SK-N-SH treated with all-trans-retinoic acid at 6 μM for 48 hours (cell line): ENCODE measurements around the gene EHBP1.

Source experiments
- ATAC-seq: fragments of 200-7000 bp; cut with Tn5 transposase; 3 replicates; pipeline ENCODE4 v1.9.1; 2020; ENCODE audit warnings: mild to moderate bottlenecking, moderate library complexity
- BACH2 ChIP-seq: fragments of 250-450 bp; sonication (Bioruptor Pico); IDR thresholded peaks from 2 replicates; pipeline ENCODE4 v1.9.0; 2021; ENCODE audit warnings: mild to moderate bottlenecking, borderline replicate concordance
- CSDC2 ChIP-seq: fragments of 250-450 bp; sonication (Bioruptor Pico); IDR thresholded peaks from 2 replicates; pipeline ENCODE4 v1.5.0; 2020; ENCODE audit warnings: mild to moderate bottlenecking, moderate library complexity
- ESRRG ChIP-seq: fragments of 250-450 bp; sonication (Bioruptor Pico); IDR thresholded peaks from 2 replicates; pipeline ENCODE4 v1.6.1; 2021; ENCODE audit warnings: mild to moderate bottlenecking
- GLIS3 ChIP-seq: fragments of 250-450 bp; sonication (Bioruptor Pico); IDR thresholded peaks from 2 replicates; pipeline ENCODE4 v1.5.0; 2020; ENCODE audit warnings: mild to moderate bottlenecking, moderate library complexity
- ISL1 ChIP-seq: fragments of 250-450 bp; sonication (Bioruptor Pico); IDR thresholded peaks from 2 replicates; pipeline ENCODE4 v2.1.2; 2022; ENCODE audit warnings: mild to moderate bottlenecking, moderate library complexity
- OSR1 ChIP-seq: fragments of 250-450 bp; sonication (Bioruptor Pico); IDR thresholded peaks from 2 replicates; pipeline ENCODE4 v1.8.0; 2022; ENCODE audit warnings: moderate library complexity, mild to moderate bottlenecking, inconsistent platforms
- RARB ChIP-seq: fragments of 250-450 bp; sonication (Bioruptor Pico); IDR thresholded peaks from 2 replicates; pipeline ENCODE4 v1.8.0; 2021; ENCODE audit warnings: mild to moderate bottlenecking, moderate library complexity
- SNAI2 ChIP-seq: fragments of 250-450 bp; sonication (Bioruptor Pico); IDR thresholded peaks from 2 replicates; pipeline ENCODE4 v1.5.0; 2020; ENCODE audit warnings: mild to moderate bottlenecking, moderate library complexity
- TCF4 ChIP-seq: fragments of 250-450 bp; sonication (Bioruptor Pico); IDR thresholded peaks from 2 replicates; pipeline ENCODE4 v1.8.0; 2021; ENCODE audit warnings: mild to moderate bottlenecking, moderate library complexity, borderline replicate concordance
- ZC3H10 ChIP-seq: fragments of 250-450 bp; sonication (Bioruptor Pico); IDR thresholded peaks from 2 replicates; pipeline ENCODE4 v1.5.1; 2021; ENCODE audit warnings: mild to moderate bottlenecking, moderate library complexity
- ZFP3 ChIP-seq: fragments of 250-450 bp; sonication (Bioruptor Pico); IDR thresholded peaks from 2 replicates; pipeline ENCODE4 v1.5.0; 2020; ENCODE audit warnings: mild to moderate bottlenecking, moderate library complexity
- ZFP30 ChIP-seq: fragments of 450-650 bp; formaldehyde crosslinking; IDR thresholded peaks from 2 replicates; pipeline ENCODE4 v1.5.0; 2022; ENCODE audit warnings: mild to moderate bottlenecking, moderate library complexity
- ZNF565 ChIP-seq: fragments of 450-650 bp; formaldehyde crosslinking; conservative IDR thresholded peaks from 2 replicates; pipeline ENCODE4 v1.5.0; 2020; ENCODE audit warnings: low read depth, mild to moderate bottlenecking, moderate library complexity
- ZNF8 ChIP-seq: fragments of 450-650 bp; formaldehyde crosslinking; IDR thresholded peaks from 2 replicates; pipeline ENCODE4 v1.5.0; 2020; ENCODE audit warnings: mild to moderate bottlenecking, moderate library complexity
- TF ChIP-seq, protein P1 (sequence below): fragments of 250-450 bp; sonication (Bioruptor Pico); IDR thresholded peaks from 2 replicates; pipeline ENCODE4 v1.8.0; 2021; ENCODE audit warnings: low read depth, mild to moderate bottlenecking, moderate library complexity, borderline replicate concordance
- TF ChIP-seq, protein P2 (sequence below): fragments of 250-450 bp; sonication (Bioruptor Pico); IDR thresholded peaks from 2 replicates; pipeline ENCODE4 v1.8.0; 2020; ENCODE audit warnings: mild to moderate bottlenecking, moderate library complexity, borderline replicate concordance
- TF ChIP-seq, protein P3 (sequence below): fragments of 250-450 bp; sonication (Bioruptor Pico); IDR thresholded peaks from 2 replicates; pipeline ENCODE4 v1.5.0; 2020; ENCODE audit warnings: mild to moderate bottlenecking, moderate library complexity
- TF ChIP-seq, protein P4 (sequence below): fragments of 250-450 bp; sonication (Bioruptor Pico); IDR thresholded peaks from 2 replicates; pipeline ENCODE4 v1.5.1; 2020; ENCODE audit warnings: low read depth, mild to moderate bottlenecking, moderate library complexity

The EHBP1 gene

DNA sequence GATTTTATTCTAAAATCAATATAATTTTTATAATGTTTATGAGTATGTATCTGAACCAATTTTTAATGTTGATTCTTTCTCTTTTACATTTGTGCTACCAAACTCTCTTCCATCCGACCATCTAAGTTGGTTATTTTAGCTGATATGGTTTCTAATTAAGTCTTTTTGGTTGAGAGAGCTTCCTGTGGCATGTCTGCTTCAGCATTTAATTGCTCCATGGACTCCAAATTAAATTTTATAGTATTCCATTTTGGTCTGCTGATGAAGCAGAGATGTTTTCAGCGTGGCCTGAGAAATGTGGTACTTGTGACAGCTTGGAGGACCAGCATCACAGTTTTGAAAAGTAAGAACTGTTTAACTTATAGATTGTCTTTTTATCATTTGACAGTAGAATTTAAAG lies 105.6 kb downstream of the EHBP1 start:
- ATAC-seq = no peak
- TF ChIP-seq, protein P1, sequence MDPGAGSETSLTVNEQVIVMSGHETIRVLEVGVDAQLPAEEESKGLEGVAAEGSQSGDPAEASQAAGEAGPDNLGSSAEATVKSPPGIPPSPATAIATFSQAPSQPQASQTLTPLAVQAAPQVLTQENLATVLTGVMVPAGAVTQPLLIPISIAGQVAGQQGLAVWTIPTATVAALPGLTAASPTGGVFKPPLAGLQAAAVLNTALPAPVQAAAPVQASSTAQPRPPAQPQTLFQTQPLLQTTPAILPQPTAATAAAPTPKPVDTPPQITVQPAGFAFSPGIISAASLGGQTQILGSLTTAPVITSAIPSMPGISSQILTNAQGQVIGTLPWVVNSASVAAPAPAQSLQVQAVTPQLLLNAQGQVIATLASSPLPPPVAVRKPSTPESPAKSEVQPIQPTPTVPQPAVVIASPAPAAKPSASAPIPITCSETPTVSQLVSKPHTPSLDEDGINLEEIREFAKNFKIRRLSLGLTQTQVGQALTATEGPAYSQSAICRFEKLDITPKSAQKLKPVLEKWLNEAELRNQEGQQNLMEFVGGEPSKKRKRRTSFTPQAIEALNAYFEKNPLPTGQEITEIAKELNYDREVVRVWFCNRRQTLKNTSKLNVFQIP (CRISPR knock-in tag) = no peak
- peak; percentile 88 for TF ChIP-seq ZFP30 (CRISPR knock-in tag)
- no peak for TF ChIP-seq CSDC2 (CRISPR knock-in tag)
- TF ChIP-seq BACH2 = no peak
- TF ChIP-seq ISL1 (CRISPR knock-in tag) = peak; percentile 25; the same call in 1 of the 2 replicates
- TF ChIP-seq ZNF8 (CRISPR knock-in tag) = peak; percentile 84
- TF ChIP-seq, protein P2, sequence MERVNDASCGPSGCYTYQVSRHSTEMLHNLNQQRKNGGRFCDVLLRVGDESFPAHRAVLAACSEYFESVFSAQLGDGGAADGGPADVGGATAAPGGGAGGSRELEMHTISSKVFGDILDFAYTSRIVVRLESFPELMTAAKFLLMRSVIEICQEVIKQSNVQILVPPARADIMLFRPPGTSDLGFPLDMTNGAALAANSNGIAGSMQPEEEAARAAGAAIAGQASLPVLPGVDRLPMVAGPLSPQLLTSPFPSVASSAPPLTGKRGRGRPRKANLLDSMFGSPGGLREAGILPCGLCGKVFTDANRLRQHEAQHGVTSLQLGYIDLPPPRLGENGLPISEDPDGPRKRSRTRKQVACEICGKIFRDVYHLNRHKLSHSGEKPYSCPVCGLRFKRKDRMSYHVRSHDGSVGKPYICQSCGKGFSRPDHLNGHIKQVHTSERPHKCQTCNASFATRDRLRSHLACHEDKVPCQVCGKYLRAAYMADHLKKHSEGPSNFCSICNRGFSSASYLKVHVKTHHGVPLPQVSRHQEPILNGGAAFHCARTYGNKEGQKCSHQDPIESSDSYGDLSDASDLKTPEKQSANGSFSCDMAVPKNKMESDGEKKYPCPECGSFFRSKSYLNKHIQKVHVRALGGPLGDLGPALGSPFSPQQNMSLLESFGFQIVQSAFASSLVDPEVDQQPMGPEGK (CRISPR knock-in tag) = no peak
- TF ChIP-seq TCF4 (CRISPR knock-in tag) = peak; percentile 63
- no peak for TF ChIP-seq ESRRG (CRISPR knock-in tag)
- TF ChIP-seq ZNF565 (CRISPR knock-in tag) = no peak

DNA sequence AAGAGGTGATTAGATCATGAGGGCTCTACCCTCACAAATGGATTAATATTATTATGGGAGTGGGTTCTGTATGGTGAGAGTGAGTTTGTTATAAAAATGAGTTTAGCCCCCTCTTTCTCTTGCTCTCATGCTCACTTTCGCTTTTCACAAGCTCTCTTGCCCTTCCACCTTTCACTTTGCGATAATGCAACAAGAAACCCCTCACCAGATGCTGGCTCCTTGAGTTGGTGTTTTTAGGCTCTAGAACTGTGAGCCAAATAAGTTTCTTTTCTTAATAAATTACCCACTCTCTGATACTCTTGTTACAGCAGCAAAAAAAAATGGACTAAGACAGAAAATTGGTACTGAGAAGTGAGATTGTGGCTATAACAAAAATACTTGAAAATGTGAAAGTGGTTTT lies 106.5 kb downstream of the EHBP1 start:
- TF ChIP-seq ZC3H10 (no peak), ZFP3 (no peak), OSR1 (CRISPR knock-in tag) (no peak), RARB (CRISPR knock-in tag) (no peak), ZNF8 (CRISPR knock-in tag) (no peak), BACH2 (no peak), SNAI2 (CRISPR knock-in tag) (no peak), GLIS3 (no peak), ISL1 (CRISPR knock-in tag) (no peak), ZFP30 (CRISPR knock-in tag) (no peak)
- TF ChIP-seq, protein P3, sequence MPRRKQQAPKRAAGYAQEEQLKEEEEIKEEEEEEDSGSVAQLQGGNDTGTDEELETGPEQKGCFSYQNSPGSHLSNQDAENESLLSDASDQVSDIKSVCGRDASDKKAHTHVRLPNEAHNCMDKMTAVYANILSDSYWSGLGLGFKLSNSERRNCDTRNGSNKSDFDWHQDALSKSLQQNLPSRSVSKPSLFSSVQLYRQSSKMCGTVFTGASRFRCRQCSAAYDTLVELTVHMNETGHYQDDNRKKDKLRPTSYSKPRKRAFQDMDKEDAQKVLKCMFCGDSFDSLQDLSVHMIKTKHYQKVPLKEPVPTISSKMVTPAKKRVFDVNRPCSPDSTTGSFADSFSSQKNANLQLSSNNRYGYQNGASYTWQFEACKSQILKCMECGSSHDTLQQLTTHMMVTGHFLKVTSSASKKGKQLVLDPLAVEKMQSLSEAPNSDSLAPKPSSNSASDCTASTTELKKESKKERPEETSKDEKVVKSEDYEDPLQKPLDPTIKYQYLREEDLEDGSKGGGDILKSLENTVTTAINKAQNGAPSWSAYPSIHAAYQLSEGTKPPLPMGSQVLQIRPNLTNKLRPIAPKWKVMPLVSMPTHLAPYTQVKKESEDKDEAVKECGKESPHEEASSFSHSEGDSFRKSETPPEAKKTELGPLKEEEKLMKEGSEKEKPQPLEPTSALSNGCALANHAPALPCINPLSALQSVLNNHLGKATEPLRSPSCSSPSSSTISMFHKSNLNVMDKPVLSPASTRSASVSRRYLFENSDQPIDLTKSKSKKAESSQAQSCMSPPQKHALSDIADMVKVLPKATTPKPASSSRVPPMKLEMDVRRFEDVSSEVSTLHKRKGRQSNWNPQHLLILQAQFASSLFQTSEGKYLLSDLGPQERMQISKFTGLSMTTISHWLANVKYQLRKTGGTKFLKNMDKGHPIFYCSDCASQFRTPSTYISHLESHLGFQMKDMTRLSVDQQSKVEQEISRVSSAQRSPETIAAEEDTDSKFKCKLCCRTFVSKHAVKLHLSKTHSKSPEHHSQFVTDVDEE (CRISPR knock-in tag) = no peak
- TF ChIP-seq, protein P1 (CRISPR knock-in tag) = no peak
- TF ChIP-seq, protein P2 (CRISPR knock-in tag) = no peak
- TF ChIP-seq, protein P4, sequence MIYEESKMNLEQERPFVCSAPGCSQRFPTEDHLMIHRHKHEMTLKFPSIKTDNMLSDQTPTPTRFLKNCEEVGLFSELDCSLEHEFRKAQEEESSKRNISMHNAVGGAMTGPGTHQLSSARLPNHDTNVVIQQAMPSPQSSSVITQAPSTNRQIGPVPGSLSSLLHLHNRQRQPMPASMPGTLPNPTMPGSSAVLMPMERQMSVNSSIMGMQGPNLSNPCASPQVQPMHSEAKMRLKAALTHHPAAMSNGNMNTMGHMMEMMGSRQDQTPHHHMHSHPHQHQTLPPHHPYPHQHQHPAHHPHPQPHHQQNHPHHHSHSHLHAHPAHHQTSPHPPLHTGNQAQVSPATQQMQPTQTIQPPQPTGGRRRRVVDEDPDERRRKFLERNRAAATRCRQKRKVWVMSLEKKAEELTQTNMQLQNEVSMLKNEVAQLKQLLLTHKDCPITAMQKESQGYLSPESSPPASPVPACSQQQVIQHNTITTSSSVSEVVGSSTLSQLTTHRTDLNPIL (CRISPR knock-in tag) = no peak
- ATAC-seq = no peak
